Caki2 (cell line): ENCODE results near the gene PRDM16. TPM values are rescaled to one million over a fixed set of nuclear protein-coding genes. Genes with fewer than 3 reads are reported as not detected.

ENCODE experiments used
- DNase-seq: peaks from one replicate; pipeline ENCODE4 v3.0.0-alpha.2; 2015; ENCODE audit warnings: low read depth
- in situ Hi-C: cut with HindIII; loops from 2 replicates; pipeline ENCODE4 v1.10.0; 2016; ENCODE audit warnings: low sequenced_read_pairs, low pct_unique_long_range_greater_than_20kb, mixed read lengths
- total RNA-seq: library from RNA; depleted of rRNA; stranded (reverse); fragments of >200 nt; shearing (Covaris generic); gene quantifications from 2 replicates; pipeline ENCODE4 v1.2.3, GENCODE V29; 2014; ENCODE audit warnings: low replicate concordance

PRDM16 gene
- total RNA-seq, 1 experiment from 2014 or later: not detected

GRCh38 chr1:3330771-3331245, 261.8 kb downstream of the PRDM16 start:
- in situ Hi-C loops: no loop called here
- no peak for DNase-seq

- DNase-seq: no peak
- in situ Hi-C loops: no loop called here
Observed at GRCh38 chr1:3331564-3331963, 262.6 kb downstream of the PRDM16 start.

GRCh38 chr1:3332043-3332442, 263.0 kb downstream of the PRDM16 start:
- no peak for DNase-seq
- in situ Hi-C loops: no loop called here

- no peak for DNase-seq
- in situ Hi-C loops: no loop called here
Observed at GRCh38 chr1:3332662-3333061, 263.7 kb downstream of the PRDM16 start.

GRCh38 chr1:3333903-3334302, 264.9 kb downstream of the PRDM16 start:
- DNase-seq: no peak
- in situ Hi-C loops: no loop called here

- in situ Hi-C loops: no loop called here
- DNase-seq: no peak
Observed at GRCh38 chr1:3334366-3334765, 265.4 kb downstream of the PRDM16 start.

GRCh38 chr1:3335754-3336640, 267.0 kb downstream of the PRDM16 start:
- no peak for DNase-seq
- in situ Hi-C loops: no loop called here

- in situ Hi-C loops: no loop called here
Observed at GRCh38 chr1:3336641-3337630, 267.9 kb downstream of the PRDM16 start.

GRCh38 chr1:3337798-3338724, 269.1 kb downstream of the PRDM16 start:
- no peak for DNase-seq
- in situ Hi-C loops: no loop called here

More at GRCh38 chr1:3336641-3337630, 267.9 kb downstream of the PRDM16 start:
- DNase-seq: no peak

- no peak for DNase-seq
- in situ Hi-C loops: no loop called here
Observed at GRCh38 chr1:3338725-3339070, 269.7 kb downstream of the PRDM16 start.

GRCh38 chr1:3339856-3340255, 270.9 kb downstream of the PRDM16 start:
- DNase-seq: no peak
- in situ Hi-C loops: no loop called here

- DNase-seq: no peak
- in situ Hi-C loops: no loop called here
Observed at GRCh38 chr1:3340548-3341235, 271.7 kb downstream of the PRDM16 start.

- in situ Hi-C loops: no loop called here
- DNase-seq: no peak
Observed at GRCh38 chr1:3341236-3341994, 272.4 kb downstream of the PRDM16 start.

- in situ Hi-C loops: no loop called here
- no peak for DNase-seq
Observed at GRCh38 chr1:3342960-3343359, 274.0 kb downstream of the PRDM16 start.

GRCh38 chr1:3344395-3344794, 275.4 kb downstream of the PRDM16 start:
- in situ Hi-C loops: no loop called here
- no peak for DNase-seq

GRCh38 chr1:3345792-3346191, 276.8 kb downstream of the PRDM16 start:
- DNase-seq: no peak
- in situ Hi-C loops: no loop called here

- no peak for DNase-seq
- in situ Hi-C loops: no loop called here
Observed at GRCh38 chr1:3346478-3346877, 277.5 kb downstream of the PRDM16 start.
